Suppressor macrophage (primary cell): ENCODE measurements around the gene COL23A1.
"Not testable (repeated sequence)": the region's sequence is repeated elsewhere in the genome, so short reads cannot be mapped to it uniquely, and the experiment has no call there.

Experiments used
- DNase-seq, 4 experiments: peaks; one replicate each; pipeline ENCODE4 v3.0.0-alpha.2; 2020 to 2022

The COL23A1 gene

DNA sequence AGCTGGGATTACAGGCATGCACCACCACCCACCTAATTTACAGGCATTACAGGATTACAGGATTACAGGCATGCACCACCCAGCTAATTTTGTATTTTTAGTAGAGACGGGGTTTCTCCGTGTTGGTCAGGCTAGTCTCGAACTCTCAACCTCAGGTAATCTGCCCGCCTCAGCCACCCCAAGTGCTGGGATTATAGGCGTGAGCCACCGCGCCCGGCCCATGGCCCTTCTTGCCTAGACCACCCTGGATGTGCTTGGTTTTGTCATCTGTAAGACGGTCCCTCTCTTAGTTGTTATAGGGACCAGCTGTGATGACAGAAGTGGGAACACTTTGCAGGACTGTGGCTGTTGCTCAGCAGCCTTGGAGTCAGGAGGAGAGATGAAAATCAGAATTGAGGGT is 354.1 kb downstream of the COL23A1 start:
- DNase-seq, result no peak

GRCh38 chr5:178235588-178235974 is 354.6 kb downstream of the COL23A1 start:
- DNase-seq, result peak; percentile 33 to 52 (median 44)

DNA sequence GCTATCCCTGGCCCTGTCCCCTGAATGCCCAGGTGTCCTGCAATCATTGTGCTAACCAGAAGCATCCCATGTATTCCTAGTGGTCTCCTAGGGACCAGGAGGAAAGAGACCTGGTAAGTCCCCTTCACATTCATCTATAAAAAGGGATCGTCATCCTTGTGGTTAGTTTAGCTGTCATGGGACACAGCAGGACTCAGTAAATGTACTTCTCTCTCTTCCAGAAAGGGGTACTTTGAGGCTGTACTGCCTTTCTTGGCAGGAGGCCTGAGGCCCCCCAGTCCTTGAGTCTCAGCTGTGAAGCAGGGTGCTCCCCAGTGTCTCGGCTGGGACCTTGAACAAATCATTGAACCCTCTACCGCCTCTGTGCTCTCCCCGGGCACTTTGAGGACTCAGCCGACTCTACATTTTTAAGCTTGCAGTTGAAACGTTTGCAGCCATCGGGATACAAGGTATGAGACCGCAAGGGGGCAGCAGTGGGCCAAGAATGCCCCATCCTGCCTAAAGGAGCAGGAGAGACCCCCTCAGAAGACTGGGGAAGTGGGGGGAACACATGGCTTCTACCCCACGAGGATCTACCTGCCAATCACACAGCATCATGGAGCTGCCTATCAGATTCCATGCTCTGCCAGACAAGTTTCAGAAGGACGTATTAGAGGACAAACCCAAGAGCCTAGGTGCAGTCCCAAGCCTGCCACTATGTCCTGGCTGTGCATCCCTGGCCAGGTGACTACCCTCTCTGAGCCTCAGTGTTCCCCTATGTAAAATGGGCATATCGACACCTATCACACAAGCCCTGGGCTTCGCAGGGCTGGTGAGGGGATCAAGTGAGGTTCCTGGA is 355.2 kb downstream of the COL23A1 start:
- peak; percentile 75 to 88 (median 82) for DNase-seq

GRCh38 chr5:178234121-178234749 is 356.0 kb downstream of the COL23A1 start:
- DNase-seq, result peak in 1 of 4 experiments; percentile 11

DNA sequence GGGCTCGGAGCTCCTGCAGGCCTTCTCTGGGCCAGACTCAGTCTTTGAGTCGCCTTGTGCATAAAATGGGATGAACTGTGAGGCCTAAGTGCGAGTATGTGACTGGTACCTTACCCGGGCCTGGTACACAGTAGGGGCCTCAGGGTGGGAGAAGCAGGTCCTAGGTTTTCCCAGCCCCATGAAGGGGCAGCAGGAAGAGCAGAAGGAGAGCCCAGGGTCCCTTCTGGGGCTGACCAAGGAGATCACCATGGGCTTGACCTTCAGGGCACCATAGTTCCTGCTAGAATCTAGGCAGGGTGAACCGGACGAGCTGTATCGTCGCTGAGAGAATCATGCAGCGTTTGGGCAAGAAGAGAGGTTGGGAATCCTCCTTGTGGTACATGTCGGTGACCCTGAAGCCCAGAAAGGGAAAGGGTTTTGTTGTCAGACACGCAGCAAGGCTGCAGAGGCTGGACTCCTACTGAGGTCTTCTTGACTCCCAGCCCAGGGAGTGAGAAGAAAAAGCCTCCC is 357.2 kb downstream of the COL23A1 start:
- peak in 1 of 4 experiments; percentile 9 for DNase-seq

DNA sequence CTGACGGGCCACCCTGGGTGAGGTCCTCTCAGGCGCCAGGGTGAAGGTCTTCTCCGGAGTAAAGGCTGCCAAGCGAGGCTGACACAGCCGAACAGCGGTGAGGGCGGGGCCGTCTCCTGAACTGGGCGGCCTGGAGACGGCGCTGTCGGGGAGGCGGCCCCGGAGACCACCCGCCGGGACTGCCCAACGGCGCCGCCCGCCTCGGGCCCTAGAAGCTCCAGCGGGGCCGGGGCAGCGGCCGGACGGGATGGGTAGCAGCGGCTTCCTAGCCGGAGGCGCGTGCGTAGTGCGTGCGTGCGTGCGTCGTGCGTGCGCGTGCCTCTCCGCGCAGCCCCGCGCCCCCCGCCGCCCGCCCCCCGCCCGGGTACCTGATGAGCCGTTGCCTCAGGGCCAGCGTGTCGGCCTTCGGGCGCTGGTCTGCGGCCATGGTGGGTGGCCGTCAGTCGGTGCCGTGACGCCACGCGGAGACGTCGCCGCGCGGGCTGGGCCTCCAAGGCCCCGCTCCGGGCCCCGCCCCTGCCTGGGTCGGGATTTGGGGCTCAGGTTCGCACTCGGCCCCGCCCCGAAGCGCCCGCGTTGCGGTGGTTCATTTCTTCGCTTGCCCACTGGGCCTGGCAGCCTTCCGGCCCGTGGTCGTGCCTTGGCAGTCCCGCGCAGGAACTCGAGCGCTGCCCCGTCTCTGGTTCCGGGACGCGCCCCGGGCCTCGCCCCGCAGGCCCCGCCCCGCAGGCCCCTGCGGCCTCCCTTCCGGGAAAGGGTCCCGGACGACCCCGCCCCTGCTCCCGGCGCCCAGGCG is 357.9 kb downstream of the COL23A1 start, which contains the start of gene PHYKPL:
Gene PHYKPL (minus strand): TSS at position 679 of the 796 bp plus-strand sequence. CDS start 252 bp downstream, at position 427.
- peak; percentile 79 to 91 (median 82) for DNase-seq

GRCh38 chr5:178231539-178232123 is 358.6 kb downstream of the COL23A1 start:
- no peak for DNase-seq

DNA sequence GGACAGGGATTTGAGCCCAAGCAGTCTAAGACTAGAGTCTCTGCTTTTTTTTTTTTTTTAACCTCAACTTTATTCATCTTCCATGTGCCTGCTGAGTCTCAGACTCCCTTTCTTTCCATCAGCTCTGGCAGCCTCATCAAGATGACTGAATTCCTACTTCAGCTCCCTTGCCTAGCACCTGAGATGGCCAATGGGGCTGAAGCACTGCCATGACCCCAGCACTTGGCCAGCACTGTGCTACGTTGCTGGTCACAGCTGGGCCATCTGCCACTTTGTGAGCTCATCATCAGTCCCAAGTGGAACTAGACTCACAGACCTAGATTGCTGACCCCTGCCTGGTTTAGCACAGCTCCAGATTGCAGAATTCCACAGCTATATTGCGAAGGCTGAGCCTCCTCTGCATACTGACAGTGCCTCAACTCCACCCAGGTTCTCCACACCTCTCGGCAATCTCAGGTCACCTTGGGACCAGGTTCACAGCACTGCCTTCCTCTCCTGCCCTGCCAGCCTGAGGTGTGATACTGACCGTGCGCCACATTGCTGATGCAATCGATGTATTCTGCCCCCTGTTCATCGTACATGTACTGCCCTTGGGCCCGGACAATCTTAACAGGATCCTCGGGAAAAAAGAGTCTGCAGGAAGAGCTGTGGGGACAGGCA is 359.2 kb downstream of the COL23A1 start:
- DNase-seq, result peak; percentile 44 to 68 (median 56)

DNA sequence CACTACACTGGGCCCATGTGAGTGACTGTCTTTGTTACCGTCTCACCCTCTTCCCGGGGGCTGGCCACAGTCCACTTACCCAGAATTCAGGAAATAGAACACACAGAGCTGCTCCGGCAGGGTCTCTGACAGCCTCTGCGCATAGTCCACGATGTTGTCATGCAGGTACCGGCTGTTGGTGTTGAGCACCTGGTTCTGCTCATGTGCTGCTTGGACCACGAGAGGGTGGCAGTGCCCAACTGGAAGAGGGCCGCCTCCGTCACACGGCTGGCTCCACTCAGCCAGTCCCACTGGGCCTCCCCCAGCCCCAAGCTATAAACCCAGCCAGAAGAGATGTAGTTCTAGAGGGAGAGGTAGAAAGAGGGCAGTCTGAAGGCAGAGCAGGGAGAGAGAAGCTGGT is 360.3 kb downstream of the COL23A1 start:
- no peak for DNase-seq

GRCh38 chr5:178229111-178229510 is 361.1 kb downstream of the COL23A1 start:
- not testable (repeated sequence) for DNase-seq

DNA sequence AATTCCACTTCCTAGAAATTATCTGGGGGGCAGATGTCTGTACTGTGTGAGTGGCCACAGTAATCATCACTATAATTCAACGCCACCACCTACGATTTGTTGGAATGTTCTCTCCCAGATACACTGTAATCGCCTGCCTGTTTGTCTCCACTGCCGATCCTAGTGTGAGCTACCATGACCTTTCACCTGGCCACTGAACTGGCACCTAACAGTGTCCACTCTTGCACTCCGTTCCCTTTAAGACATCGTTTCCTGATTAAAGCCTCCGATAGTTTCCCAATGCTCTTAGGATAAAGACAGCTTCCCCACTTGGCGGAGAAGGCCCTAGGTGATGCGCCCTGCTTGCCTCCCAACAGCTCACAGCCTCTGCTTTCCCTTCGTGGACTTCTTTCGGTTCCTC is 361.6 kb downstream of the COL23A1 start:
- DNase-seq, result no peak

- DNase-seq, result no peak
Observed at GRCh38 chr5:178227929-178228328, 362.3 kb downstream of the COL23A1 start.

- no peak for DNase-seq
Observed at GRCh38 chr5:178227138-178227659, 363.0 kb downstream of the COL23A1 start.

GRCh38 chr5:178225174-178225573 is 365.0 kb downstream of the COL23A1 start:
- no peak for DNase-seq

DNA sequence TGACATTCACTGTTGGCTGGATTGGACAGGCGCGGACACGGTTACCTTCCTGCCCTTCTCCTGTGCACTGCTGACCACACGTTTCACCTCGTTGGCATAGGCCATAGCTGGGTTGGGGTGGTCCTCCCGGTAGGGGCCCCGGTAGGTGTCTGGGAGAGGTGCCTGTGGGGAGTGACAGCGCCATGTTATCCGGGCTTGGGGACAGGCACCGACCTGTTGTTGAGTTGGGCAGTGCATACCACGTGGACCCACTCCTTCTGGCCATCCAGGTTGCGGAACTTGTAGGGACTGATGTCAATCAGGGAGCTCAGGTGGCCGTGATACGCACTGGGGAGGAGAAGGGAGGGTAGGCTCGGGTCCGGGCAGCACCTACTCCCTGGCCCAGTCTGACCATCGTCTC is 365.8 kb downstream of the COL23A1 start:
- no peak for DNase-seq

DNA sequence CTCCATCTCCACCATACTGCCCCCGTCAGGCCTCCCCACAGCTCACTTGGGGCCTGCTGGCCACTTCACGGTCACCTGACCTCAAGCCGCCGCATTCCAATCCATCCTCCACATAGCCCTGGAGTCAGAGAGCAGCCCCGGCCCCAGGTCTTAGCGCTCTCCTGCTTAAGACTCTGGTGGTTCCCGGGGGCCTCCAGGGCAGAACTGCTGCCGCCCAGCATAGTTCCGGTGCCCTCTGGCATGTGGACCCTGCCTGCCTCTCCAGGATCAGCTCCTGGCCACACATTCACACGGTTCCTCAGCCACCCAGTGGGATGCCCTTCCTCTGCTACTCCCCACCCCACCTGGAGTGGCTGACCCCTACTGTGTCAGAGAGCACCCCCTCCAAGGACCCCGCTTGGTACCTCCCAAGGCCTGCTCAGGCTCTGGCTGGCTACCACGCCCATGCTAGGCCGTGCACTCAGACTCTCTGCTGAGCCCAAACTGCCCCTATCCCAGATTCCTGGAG is 366.3 kb downstream of the COL23A1 start:
- no peak for DNase-seq

DNA sequence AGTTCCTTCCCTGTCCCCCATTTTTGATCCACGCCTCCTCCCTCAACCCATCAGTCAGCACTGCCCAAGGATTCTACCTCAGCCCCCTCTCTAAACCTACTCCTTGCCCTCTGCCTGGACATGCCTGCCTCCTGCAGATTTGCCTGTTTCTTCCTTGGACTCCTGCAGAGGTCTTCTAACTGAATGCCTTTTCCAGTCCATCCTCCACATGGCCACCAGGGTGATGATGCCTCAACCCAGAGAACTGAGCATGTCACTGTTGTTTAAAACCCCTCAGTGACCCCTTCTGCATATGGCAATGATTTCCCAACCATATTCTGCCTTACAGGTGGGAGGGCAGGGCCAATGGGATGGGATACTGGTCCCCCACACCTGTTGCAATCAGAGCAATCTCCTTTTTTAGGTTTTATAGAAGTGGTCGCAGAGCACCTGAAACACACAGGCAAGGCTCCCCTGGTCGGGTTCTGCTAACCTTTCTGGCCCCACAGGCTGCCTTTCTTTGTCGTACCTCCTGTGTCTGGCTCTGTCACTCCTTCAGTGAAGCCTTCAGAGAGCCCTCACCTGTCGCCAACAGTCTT is 366.9 kb downstream of the COL23A1 start:
- DNase-seq, result no peak

GRCh38 chr5:178222292-178222691 is 367.9 kb downstream of the COL23A1 start:
- DNase-seq, result no peak

- DNase-seq, result no peak
Observed at GRCh38 chr5:178221853-178222252, 368.3 kb downstream of the COL23A1 start.

GRCh38 chr5:178221282-178221681 is 368.9 kb downstream of the COL23A1 start:
- DNase-seq, result peak; percentile 66 to 86 (median 74)

DNA sequence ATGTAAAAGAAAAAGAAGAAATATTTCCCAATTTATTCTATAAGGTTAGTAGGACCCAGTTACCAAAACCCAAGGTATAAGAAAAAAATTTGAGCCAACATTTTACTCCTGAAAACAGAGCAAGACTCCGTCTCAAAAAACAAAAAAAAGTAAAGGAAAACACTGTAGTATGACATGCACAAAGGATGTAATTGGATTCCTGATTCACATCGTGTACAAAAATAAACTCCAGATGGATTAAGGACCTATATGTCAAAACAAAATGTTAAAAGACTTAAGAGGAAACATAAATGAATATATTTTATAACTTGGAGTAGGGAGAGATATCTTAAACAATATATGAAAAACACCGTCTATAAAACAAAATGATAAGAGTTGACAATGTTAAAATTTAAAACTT is 371.4 kb downstream of the COL23A1 start:
- DNase-seq, result no peak
